ENCODE results near the gene C11orf68. TPM values are rescaled to one million over a fixed set of nuclear protein-coding genes. Genes with fewer than 3 reads are reported as not detected.
"Not testable (repeated sequence)": the region's sequence is repeated elsewhere in the genome, so short reads cannot be mapped to it uniquely, and the experiment has no call there.

The C11orf68 gene
- total RNA-seq, 2 experiments from 2014 or later: 10.7 to 28.1 TPM

- H3K9me3 ChIP-seq (ENCODE audit: low read length); H4K20me1 ChIP-seq (ENCODE audit: insufficient read depth, low read length); H3K36me3 ChIP-seq (ENCODE audit: insufficient read depth, low read length); H2AFZ ChIP-seq (ENCODE audit: low read length); CTCF ChIA-PET (ENCODE audit: unreplicated experiment); BruUV-seq (replicated peaks); H3K9me2 ChIP-seq (ENCODE audit: insufficient read depth, low read length): not testable (repeated sequence)
- POLR2A ChIA-PET: interaction anchor here (0.8 to 1.5 kb wide), 2 partner anchors 9 to 160 kb away, joined by 3 read pairs; partner anchors contain the start of gene SF3B2
- Histone ChIP-seq H3K4me3 (ENCODE audit: low read depth, low read length, poor library complexity, severe bottlenecking) (peak overlapping the region; percentile 93), H3K4me1 (ENCODE audit: insufficient read depth, low read length, poor library complexity, severe bottlenecking) (peaks cover 49% of the 10 kb centered on the region), H3K4me2 (ENCODE audit: low read length) (peak overlapping the region; percentile 97), H3K79me2 (ENCODE audit: insufficient read depth, low read depth, low read length) (peaks cover 34% of the 10 kb centered on the region), H3K27ac (ENCODE audit: low read depth, low read length, poor library complexity, severe bottlenecking) (peak overlapping the region; percentile 86)
- intact Hi-C loops (cut with micrococcal nuclease; ENCODE audit: unreplicated experiment): loop anchor here (5.0 kb wide), 2 partner anchors 110 to 160 kb away; partner anchors contain the start of genes BANF1, EIF1AD and SF3B2
- TF ChIP-seq, protein P1, sequence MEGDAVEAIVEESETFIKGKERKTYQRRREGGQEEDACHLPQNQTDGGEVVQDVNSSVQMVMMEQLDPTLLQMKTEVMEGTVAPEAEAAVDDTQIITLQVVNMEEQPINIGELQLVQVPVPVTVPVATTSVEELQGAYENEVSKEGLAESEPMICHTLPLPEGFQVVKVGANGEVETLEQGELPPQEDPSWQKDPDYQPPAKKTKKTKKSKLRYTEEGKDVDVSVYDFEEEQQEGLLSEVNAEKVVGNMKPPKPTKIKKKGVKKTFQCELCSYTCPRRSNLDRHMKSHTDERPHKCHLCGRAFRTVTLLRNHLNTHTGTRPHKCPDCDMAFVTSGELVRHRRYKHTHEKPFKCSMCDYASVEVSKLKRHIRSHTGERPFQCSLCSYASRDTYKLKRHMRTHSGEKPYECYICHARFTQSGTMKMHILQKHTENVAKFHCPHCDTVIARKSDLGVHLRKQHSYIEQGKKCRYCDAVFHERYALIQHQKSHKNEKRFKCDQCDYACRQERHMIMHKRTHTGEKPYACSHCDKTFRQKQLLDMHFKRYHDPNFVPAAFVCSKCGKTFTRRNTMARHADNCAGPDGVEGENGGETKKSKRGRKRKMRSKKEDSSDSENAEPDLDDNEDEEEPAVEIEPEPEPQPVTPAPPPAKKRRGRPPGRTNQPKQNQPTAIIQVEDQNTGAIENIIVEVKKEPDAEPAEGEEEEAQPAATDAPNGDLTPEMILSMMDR (conservative IDR thresholded peaks at IDR 0.05; ENCODE audit: low read length): peak; percentile 38; the same call in 1 of the 2 replicates
- DNase-seq (ENCODE audit: low spot score): peak; percentile 59
Measured at GRCh38 chr11:65892137-65892540, 26.7 kb downstream of the C11orf68 start.

GRCh38 chr11:65891219-65892136 is 27.4 kb downstream of the C11orf68 start:
- H3K4me1 ChIP-seq (ENCODE audit: insufficient read depth, low read length, poor library complexity, severe bottlenecking): peaks cover 55% of the 10 kb centered on the region
- intact Hi-C loops (cut with micrococcal nuclease; ENCODE audit: unreplicated experiment): loop anchor here (2.0 to 5.0 kb wide), 3 partner anchors 27 to 161 kb away; partner anchors contain the start of genes BANF1, C11orf68, DRAP1 and EIF1AD
- no peaks in the 10 kb centered on the region for H3K9me3 ChIP-seq (ENCODE audit: low read length)
- no peak overlapping the region for H2AFZ ChIP-seq (ENCODE audit: low read length)
- CTCF ChIA-PET (ENCODE audit: unreplicated experiment): interaction anchor here (1.6 kb wide), 1 partner anchor 31 kb away, joined by 12 read pairs; the partner anchor contains the start of gene MUS81
- TF ChIP-seq EZH2phosphoT487 (IDR thresholded peaks at IDR 0.05; ENCODE audit: borderline replicate concordance, low read depth, low read length): no peak
- TF ChIP-seq, protein P1 (conservative IDR thresholded peaks at IDR 0.05; ENCODE audit: low read length): peak; percentile 92
- H3K9me2 ChIP-seq (ENCODE audit: insufficient read depth, low read length): no peaks in the 10 kb centered on the region
- peaks cover 11% of the 10 kb centered on the region for H3K36me3 ChIP-seq (ENCODE audit: insufficient read depth, low read length)
- POLR2A ChIA-PET: interaction anchor here (0.7 to 5.6 kb wide), 10 partner anchors 10 to 562 kb away, joined by 3 to 59 read pairs (median 4); partner anchors contain the start of genes BANF1, CFL1, EIF1AD and KAT5
- H3K79me2 ChIP-seq (ENCODE audit: insufficient read depth, low read depth, low read length): peaks cover 40% of the 10 kb centered on the region
- peak; percentile 83 for DNase-seq (ENCODE audit: low spot score)
- peak overlapping the region; percentile 86 for H3K27ac ChIP-seq (ENCODE audit: low read depth, low read length, poor library complexity, severe bottlenecking)
- H3K4me2 ChIP-seq (ENCODE audit: low read length): peak overlapping the region; percentile 97
- H3K4me3 ChIP-seq (ENCODE audit: low read depth, low read length, poor library complexity, severe bottlenecking): peak overlapping the region; percentile 93
- TSS peak; percentile 89 for BruUV-seq (replicated peaks)
- H4K20me1 ChIP-seq (ENCODE audit: insufficient read depth, low read length): peaks cover 5% of the 10 kb centered on the region; the same call in 1 of the 2 replicates
